8988T (cell line): ENCODE measurements around the gene PARD3B.
A peak's percentile ranks its signal among the peaks of the same experiment; 100 is the strongest.

ENCODE experiments used
- DNase-seq: peaks from one replicate; pipeline ENCODE4 v3.0.0; 2011

The PARD3B gene

GRCh38 chr2:204972161-204972560 is 426.9 kb downstream of the PARD3B start:
- DNase-seq, result no peak

GRCh38 chr2:204972606-204973336 is 427.5 kb downstream of the PARD3B start:
- no peak for DNase-seq

- no peak for DNase-seq
Observed at GRCh38 chr2:204973616-204974015, 428.3 kb downstream of the PARD3B start.

DNA sequence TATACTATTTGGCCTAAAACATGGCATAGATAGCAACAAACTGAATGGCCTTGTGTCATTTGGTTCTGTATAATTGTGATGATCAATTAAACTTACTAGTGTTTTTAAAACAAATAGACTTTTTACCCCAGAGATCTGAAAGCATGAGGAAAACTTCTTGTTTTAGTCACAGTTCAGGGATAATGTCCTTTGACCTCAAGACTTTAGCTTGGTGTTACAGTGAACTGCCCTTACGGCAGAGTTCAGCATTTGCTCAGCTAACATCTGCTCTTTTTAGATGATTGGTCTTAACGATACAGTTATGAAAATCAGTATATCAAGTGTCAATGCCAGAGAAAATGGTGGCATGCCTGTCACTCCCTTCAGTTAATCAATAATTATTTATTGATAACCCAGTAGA is 429.2 kb downstream of the PARD3B start:
- DNase-seq, result no peak

DNA sequence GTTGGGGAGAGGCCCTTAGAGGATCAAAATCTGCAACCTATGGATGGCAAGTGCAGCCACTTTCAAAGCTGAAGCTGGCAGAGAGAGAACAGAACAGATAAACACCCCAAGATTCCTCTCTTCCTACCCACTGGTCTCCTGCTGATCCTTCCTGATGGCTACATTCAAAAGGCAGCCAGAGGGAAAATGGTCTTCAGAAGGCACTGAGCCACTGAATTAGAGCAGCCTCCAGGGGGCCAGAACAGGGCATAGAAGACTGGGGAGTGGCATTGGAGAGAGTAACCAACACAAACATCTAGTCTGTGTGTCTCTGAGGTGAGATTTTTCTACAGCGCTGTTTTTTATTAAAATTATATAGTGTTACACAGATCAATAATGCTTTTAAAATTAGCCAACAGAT is 432.6 kb downstream of the PARD3B start:
- no peak for DNase-seq

GRCh38 chr2:204982303-204982702 is 437.0 kb downstream of the PARD3B start:
- DNase-seq, result no peak

DNA sequence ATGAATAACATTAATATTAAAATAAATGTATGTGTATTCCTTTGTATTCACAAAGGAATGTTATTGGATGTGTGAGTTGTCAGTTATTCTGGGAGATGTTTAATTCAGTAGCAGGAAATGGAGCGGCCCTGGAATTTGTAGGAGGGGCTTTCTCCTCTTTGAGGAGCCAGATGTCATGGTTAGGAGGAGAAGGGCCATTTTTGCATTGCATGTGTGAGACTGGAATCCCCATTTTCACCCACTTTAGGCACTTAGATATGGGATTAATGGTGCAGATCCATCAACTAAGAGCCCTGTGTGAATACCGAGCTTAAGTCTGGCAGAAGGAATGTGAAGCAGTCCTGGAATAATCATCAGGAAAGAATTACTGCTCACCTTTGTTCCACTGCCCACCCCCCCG is 439.2 kb downstream of the PARD3B start:
- no peak for DNase-seq

- DNase-seq, result no peak
Observed at GRCh38 chr2:204986641-204987040, 441.4 kb downstream of the PARD3B start.

GRCh38 chr2:204988836-204989235 is 443.6 kb downstream of the PARD3B start:
- no peak for DNase-seq

DNA sequence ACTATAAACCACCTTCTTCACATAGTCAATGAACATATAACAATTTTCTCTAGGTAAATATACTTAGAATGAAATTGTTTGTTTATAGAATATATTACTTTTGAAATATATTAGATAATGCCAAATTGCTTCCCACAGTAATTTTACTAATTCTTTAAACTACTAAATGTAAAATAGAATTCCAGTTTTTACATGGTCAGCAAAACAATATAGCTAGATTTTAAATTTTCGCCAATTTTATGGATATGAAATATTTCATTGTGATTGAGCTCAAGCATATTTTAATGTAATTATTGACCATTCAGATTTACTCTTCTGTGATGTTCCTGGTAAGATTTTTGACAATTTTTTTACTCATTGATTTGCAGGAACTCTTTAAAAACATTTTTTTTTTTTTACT is 444.6 kb downstream of the PARD3B start:
- no peak for DNase-seq

- DNase-seq, result no peak
Observed at GRCh38 chr2:205001300-205001966, 456.2 kb downstream of the PARD3B start.

GRCh38 chr2:205002390-205002789 is 457.1 kb downstream of the PARD3B start:
- DNase-seq, result no peak

DNA sequence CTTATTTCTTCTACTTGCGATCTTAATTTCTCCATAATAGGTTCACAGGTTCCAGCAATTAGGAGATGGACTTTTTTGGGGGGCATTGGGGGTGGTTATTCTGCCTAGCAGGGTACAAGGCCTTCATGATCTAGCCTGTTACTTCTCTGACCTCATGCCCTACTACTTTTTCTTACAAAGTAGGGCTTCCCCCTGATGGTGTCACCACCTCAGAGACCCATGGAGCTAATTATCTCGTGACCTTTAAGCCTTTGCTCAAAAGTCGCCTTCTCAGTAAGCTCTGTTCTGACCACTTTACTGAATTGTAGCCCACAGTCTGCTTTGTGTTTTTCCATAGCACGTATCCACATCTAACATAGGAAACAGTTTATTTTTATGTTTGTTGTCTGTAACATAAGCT is 458.0 kb downstream of the PARD3B start:
- DNase-seq, result no peak

DNA sequence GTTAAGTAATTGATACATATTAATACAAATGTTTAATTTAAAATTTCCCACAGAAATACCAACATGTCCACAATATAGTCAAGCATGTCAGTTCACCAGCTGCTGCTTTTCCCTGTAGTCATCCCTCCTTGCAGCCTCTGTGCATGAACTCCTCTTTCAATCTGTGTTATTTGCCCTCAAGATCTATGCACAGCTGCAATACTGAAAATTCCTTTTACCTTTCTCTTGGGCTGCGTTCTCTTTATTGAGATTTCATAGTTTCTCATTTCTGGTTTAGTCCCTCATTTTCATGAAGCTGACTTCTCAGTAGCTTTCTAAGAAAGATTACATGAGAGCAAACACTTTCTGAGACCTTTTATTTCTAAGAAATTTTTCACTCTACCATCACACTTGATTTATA is 464.9 kb downstream of the PARD3B start:
- DNase-seq, result no peak

DNA sequence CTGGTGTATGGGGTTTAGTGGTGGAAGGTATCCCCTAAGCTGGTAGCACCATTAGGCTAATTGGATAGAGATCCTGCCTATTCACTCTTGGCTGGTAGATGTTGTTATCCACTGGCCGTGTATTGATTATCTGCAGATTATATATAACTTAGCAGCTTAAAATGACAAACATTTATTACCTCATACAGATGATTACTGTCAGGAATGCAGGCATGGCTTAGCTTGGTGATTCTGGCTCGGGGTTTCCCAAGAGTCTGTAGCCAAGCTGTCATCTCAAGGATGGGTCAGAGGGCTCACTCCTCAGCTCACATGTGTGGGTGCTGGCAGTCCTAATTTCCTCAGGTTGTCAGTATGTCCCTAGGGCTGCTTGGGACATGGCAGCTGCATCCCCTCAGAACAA is 465.8 kb downstream of the PARD3B start:
- no peak for DNase-seq

- DNase-seq, result no peak
Observed at GRCh38 chr2:205012961-205013360, 467.7 kb downstream of the PARD3B start.

DNA sequence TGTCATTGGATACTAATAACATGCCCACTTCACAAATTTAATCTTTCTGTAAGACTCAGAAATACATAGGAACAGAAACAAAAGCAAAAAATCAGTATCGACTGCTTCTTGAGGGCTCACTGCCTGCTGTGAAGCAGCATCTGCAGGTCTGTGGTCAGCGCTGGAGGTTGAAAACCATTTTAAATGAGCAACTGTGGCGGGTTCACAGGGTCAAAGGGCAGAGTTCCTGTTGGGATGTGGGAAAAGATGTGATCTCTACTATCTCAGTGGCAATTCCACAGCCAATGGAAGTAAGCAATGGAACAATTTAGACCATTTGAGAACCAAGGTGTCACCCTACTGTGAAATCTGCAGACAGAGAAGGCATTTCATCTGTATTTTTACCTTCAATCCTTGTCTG is 468.3 kb downstream of the PARD3B start:
- no peak for DNase-seq

- DNase-seq, result no peak
Observed at GRCh38 chr2:205014201-205014600, 468.9 kb downstream of the PARD3B start.

- no peak for DNase-seq
Observed at GRCh38 chr2:205017381-205017780, 472.1 kb downstream of the PARD3B start.

GRCh38 chr2:205017912-205018311 is 472.6 kb downstream of the PARD3B start:
- no peak for DNase-seq

DNA sequence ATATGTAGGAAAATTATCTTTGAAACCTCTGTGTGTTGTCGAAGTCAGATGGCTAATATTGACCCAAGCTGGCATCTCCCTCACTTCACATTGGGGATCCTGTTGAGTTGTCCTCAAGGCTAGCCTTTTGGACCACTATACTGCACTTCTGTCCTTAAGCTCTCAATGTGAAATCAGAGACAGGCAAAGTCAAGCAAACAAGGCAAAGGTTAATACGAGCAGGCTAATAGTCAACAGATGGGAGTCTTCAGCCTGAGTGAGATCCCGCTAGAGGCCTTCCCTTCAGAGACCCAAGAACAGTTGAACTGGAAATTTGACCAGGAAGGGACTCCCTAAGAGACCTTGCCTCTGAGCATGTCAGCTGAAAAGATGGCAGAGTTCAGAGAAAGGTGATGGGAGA is 475.4 kb downstream of the PARD3B start:
- DNase-seq, result no peak

DNA sequence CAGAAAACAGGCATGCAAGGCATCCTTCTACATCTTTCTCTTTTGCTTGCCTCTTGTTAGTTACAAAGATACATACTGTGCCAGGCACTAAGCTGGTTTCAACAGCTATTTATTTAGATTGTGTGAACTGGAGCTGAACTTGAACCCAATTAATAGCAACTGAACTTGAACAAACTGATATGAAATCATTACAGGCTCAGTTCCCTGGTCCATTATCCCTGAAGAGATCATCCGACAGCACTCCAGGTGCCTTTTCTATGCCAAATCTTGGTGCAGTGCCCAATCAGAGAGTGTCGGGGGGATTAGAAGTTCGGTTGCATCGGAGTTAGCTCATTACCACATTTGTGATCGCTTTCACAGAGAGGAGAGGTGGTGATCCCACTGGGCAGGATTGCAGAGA is 477.6 kb downstream of the PARD3B start:
- no peak for DNase-seq

- peak; percentile 15 for DNase-seq
Observed at GRCh38 chr2:205024822-205025518, 479.7 kb downstream of the PARD3B start.

DNA sequence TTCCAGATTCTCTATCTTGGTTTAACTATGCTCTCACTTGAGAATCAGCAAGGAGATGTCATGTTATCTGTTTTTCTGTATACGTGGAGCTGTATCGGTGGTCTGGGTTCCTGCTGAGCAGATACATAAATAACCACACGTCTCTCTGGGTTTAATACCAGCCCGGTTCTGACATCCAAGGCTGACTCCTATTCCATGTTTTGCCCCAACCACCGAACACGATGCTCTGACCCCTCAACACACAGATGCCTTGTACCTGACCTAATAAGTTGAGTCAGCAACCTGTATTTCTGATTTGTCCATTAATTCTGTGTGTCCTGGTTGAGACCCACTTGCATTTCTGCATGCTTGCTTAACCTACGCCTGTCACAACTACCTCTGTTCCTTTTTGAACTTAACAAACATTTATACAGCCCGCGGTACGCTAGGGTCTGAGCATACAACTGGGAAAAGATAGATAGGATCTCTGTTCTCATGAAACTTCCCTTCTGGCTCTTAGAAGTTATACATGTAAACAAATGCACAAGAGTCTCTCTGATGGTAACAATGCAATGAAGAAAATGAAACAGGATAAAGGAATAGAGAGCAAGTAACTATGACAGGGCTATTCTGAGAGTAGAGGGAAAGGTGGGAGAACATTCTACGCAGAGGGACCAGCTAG is 480.4 kb downstream of the PARD3B start:
- DNase-seq, result no peak
